VCaP (cell line): ENCODE results near the gene TBC1D30.

Source experiments
- H3K27ac ChIP-seq: fragments of 450-650 bp; 2 replicates; pipeline ENCODE4 v1.5.1; 2017
- CTCF ChIP-seq: fragments of 450-650 bp; conservative IDR thresholded peaks from 2 replicates; pipeline ENCODE4 v1.5.1; 2017; ENCODE audit warnings: mild to moderate bottlenecking, moderate library complexity

Gene TBC1D30

GRCh38 chr12:64900540-64900939 lies 76.1 kb downstream of the TBC1D30 start:
- no peak for TF ChIP-seq CTCF
- H3K27ac ChIP-seq, result no peak overlapping the region

- no peak for TF ChIP-seq CTCF
- peak overlapping the region; percentile 40; the same call in 1 of the 2 replicates for H3K27ac ChIP-seq
These were observed 79.2 kb downstream of the TBC1D30 start for GRCh38 chr12:64903479-64904152.

GRCh38 chr12:64907097-64907496 lies 82.7 kb downstream of the TBC1D30 start:
- no peak overlapping the region for H3K27ac ChIP-seq
- TF ChIP-seq CTCF, result no peak

GRCh38 chr12:64909124-64909523 lies 84.7 kb downstream of the TBC1D30 start:
- TF ChIP-seq CTCF, result no peak

GRCh38 chr12:64911081-64911480 lies 86.6 kb downstream of the TBC1D30 start:
- no peak for TF ChIP-seq CTCF

More at GRCh38 chr12:64909124-64909523, 84.7 kb downstream of the TBC1D30 start:
- no peak overlapping the region for H3K27ac ChIP-seq

DNA sequence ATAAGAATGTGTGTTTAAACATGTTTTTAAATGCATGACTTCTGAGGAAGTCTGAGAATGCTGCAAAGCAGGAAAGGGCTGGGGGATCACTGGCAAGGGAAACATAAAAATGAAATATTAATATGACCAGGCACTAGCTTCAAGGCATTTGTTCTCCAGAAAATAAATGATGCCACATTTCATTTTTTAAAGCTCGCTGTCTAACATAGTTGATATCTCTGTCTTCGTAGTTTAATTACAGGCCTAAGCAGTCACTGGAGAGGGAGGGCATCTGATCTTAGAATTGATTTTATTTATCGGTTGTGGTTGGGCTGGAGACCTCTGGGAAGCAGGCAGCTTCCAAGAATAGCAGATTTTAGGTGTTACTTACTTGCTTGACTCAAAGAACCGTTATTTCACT lies 87.5 kb downstream of the TBC1D30 start:
- no peak overlapping the region for H3K27ac ChIP-seq
- TF ChIP-seq CTCF, result no peak

More at GRCh38 chr12:64911081-64911480, 86.6 kb downstream of the TBC1D30 start:
- no peak overlapping the region for H3K27ac ChIP-seq

GRCh38 chr12:64912516-64913255 lies 88.2 kb downstream of the TBC1D30 start:
- no peak overlapping the region for H3K27ac ChIP-seq
- TF ChIP-seq CTCF, result no peak
